Measurements from ENCODE around the gene CYP2D6. TPM values are rescaled to one million over a fixed set of nuclear protein-coding genes. Genes with fewer than 3 reads are reported as not detected.
"Not testable (repeated sequence)": the region's sequence is repeated elsewhere in the genome, so short reads cannot be mapped to it uniquely, and the experiment has no call there.

The CYP2D6 gene
- total and polyA plus RNA-seq, 2 experiments from 2014 or later = 3.8 to 6.1 TPM

GRCh38 chr22:42132457-42132856 is 1.8 kb upstream of the CYP2D6 start:
- H3K4me2 ChIP-seq = no peak overlapping the region
- no peak for DNase-seq (ENCODE audit: low spot score)
- no peak for TF ChIP-seq CTCF (IDR thresholded peaks at IDR 0.05; ENCODE audit: poor library complexity)
- TF ChIP-seq EZH2phosphoT487 (IDR thresholded peaks at IDR 0.05; ENCODE audit: low read depth, severe bottlenecking, unreplicated experiment) = no peak
- no peak for TF ChIP-seq EZH2 (IDR thresholded peaks at IDR 0.05; ENCODE audit: borderline replicate concordance)
- no peak overlapping the region for H3K27ac ChIP-seq
- H2AFZ ChIP-seq = no peak overlapping the region
- no peaks in the 10 kb centered on the region for H3K9me2 ChIP-seq (replicated peaks; ENCODE audit: insufficient read depth)
- WGBS (ENCODE audit: low lambda C conversion rate, missing lambda C conversion rate) = 89% methylated on average over 12 of the region's 13 CpGs
- H3K4me3 ChIP-seq = no peak overlapping the region
- H3K27me3 ChIP-seq = no peaks in the 10 kb centered on the region
- H3K9me3 ChIP-seq (ENCODE audit: low read depth) = no peaks in the 10 kb centered on the region
- H4K20me1 ChIP-seq (ENCODE audit: insufficient read depth, poor library complexity, severe bottlenecking) = no peaks in the 10 kb centered on the region
- H3K4me1 ChIP-seq (ENCODE audit: insufficient read depth) = no peaks in the 10 kb centered on the region
- H3K79me2 ChIP-seq = no peaks in the 10 kb centered on the region
- H3K36me3 ChIP-seq (replicated peaks; ENCODE audit: insufficient read depth, low read depth) = no peaks in the 10 kb centered on the region

DNA sequence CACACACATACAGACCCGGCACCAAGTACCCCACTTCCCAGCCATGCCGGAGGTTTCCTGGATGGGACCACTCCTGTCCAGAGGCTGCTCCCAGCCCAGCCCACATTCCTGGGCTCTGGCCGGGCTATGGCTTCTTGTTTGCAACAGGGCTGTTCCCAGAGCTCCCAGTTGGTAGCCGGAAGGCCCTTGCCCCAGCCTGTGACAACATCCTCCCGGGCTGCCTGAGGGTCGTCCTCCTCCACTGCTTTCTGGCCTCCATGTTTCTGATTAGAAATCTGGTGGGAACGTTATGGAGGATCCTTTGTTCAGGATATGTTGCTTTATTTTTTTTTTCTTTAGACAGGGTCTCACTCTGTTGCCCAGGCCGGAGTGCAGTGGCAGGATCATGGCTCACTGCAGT is 952 bp upstream of the CYP2D6 start:
- Histone ChIP-seq H3K27ac (no peak overlapping the region), H3K9me2 (replicated peaks; ENCODE audit: insufficient read depth) (no peaks in the 10 kb centered on the region), H3K36me3 (replicated peaks; ENCODE audit: insufficient read depth, low read depth) (no peaks in the 10 kb centered on the region), H3K4me2 (no peak overlapping the region), H3K4me1 (ENCODE audit: insufficient read depth) (no peaks in the 10 kb centered on the region), H2AFZ (no peak overlapping the region), H3K4me3 (no peak overlapping the region), H4K20me1 (ENCODE audit: insufficient read depth, poor library complexity, severe bottlenecking) (no peaks in the 10 kb centered on the region), H3K27me3 (no peaks in the 10 kb centered on the region), H3K79me2 (no peaks in the 10 kb centered on the region), H3K9me3 (ENCODE audit: low read depth) (no peaks in the 10 kb centered on the region)
- WGBS (ENCODE audit: low lambda C conversion rate, missing lambda C conversion rate) = 74% methylated on average over 8 of the region's 8 CpGs
- TF ChIP-seq EZH2phosphoT487 (IDR thresholded peaks at IDR 0.05; ENCODE audit: low read depth, severe bottlenecking, unreplicated experiment) = no peak
- no peak for TF ChIP-seq CTCF (IDR thresholded peaks at IDR 0.05; ENCODE audit: poor library complexity)
- TF ChIP-seq EZH2 (IDR thresholded peaks at IDR 0.05; ENCODE audit: borderline replicate concordance) = no peak
- DNase-seq (ENCODE audit: low spot score) = no peak

GRCh38 chr22:42130182-42130581 is 428 bp downstream of the CYP2D6 start:
- H3K79me2 ChIP-seq; H3K4me3 ChIP-seq; H4K20me1 ChIP-seq (ENCODE audit: insufficient read depth, poor library complexity, severe bottlenecking); H3K9me2 ChIP-seq (replicated peaks; ENCODE audit: insufficient read depth); H3K27ac ChIP-seq; H3K4me2 ChIP-seq; H3K9me3 ChIP-seq (ENCODE audit: low read depth); H3K4me1 ChIP-seq (ENCODE audit: insufficient read depth); H2AFZ ChIP-seq; DNase-seq (ENCODE audit: low spot score); H3K27me3 ChIP-seq; H3K36me3 ChIP-seq (replicated peaks; ENCODE audit: insufficient read depth, low read depth): not testable (repeated sequence)
- WGBS (ENCODE audit: low lambda C conversion rate, missing lambda C conversion rate) = no CpG with 5 or more reads among the region's 7 CpGs

DNA sequence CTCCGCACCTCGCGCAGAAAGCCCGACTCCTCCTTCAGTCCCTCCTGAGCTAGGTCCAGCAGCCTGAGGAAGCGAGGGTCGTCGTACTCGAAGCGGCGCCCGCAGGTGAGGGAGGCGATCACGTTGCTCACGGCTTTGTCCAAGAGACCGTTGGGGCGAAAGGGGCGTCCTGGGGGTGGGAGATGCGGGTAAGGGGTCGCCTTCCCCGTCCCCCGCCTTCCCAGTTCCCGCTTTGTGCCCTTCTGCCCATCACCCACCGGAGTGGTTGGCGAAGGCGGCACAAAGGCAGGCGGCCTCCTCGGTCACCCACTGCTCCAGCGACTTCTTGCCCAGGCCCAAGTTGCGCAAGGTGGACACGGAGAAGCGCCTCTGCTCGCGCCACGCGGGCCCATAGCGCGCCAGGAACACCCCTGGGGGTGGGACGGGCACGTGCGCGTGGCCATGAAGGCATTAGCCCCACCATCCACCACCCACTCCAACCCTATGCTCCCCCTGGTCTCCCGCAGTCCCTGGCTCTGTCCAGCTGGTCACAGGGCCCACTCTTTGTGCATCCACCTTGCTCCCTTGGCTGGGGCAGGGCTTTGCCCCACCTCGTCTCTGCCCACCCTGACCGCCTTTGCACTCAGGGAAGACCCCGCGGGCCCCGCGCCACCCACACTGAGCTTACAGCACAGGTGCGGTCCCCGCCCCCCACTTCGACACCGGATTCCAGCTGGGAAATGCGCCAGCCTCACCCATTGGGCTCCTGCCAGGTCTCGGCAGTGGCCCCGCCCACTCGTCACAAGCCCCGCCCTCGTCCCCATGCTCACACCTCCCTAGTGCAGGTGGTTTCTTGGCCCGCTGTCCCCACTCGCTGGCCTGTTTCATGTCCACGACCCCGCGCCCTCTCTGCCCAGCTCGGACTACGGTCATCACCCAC is 1.6 kb downstream of the CYP2D6 start:
- H3K27me3 ChIP-seq; H3K4me2 ChIP-seq; H3K4me1 ChIP-seq (ENCODE audit: insufficient read depth); H3K4me3 ChIP-seq; H3K27ac ChIP-seq; H3K79me2 ChIP-seq; H3K36me3 ChIP-seq (replicated peaks; ENCODE audit: insufficient read depth, low read depth); H4K20me1 ChIP-seq (ENCODE audit: insufficient read depth, poor library complexity, severe bottlenecking); H3K9me3 ChIP-seq (ENCODE audit: low read depth); H2AFZ ChIP-seq; H3K9me2 ChIP-seq (replicated peaks; ENCODE audit: insufficient read depth); DNase-seq (ENCODE audit: low spot score): not testable (repeated sequence)
- WGBS (ENCODE audit: low lambda C conversion rate, missing lambda C conversion rate) = 96% methylated on average over 40 of the region's 65 CpGs

DNA sequence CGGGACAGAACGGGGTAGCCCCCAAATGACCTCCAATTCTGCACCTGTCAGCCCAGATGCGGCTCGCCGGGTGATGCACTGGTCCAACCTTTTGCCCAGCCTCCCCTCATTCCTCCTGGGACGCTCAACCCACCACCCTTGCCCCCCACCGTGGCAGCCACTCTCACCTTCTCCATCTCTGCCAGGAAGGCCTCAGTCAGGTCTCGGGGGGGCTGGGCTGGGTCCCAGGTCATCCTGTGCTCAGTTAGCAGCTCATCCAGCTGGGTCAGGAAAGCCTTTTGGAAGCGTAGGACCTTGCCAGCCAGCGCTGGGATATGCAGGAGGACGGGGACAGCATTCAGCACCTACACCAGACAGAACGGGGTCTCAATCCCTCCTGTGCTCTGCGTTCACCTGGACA is 2.6 kb downstream of the CYP2D6 start:
- not testable (repeated sequence) for DNase-seq (ENCODE audit: low spot score)

More for the DNA sequence above, 2.6 kb downstream of the CYP2D6 start:
- not testable (repeated sequence) for H3K4me3 ChIP-seq; H3K9me3 ChIP-seq (ENCODE audit: low read depth); H3K4me2 ChIP-seq; H3K79me2 ChIP-seq; H2AFZ ChIP-seq; H4K20me1 ChIP-seq (ENCODE audit: insufficient read depth, poor library complexity, severe bottlenecking); H3K27me3 ChIP-seq; H3K27ac ChIP-seq; H3K4me1 ChIP-seq (ENCODE audit: insufficient read depth); H3K36me3 ChIP-seq (replicated peaks; ENCODE audit: insufficient read depth, low read depth); H3K9me2 ChIP-seq (replicated peaks; ENCODE audit: insufficient read depth)
- 95% methylated on average over 13 of the region's 13 CpGs for WGBS (ENCODE audit: low lambda C conversion rate, missing lambda C conversion rate)

Data from hepatocyte (in vitro differentiated cells).